Measurements from ENCODE around the gene AKAP13.

- no peak for TF ChIP-seq POLR2A (IDR thresholded peaks at IDR 0.05; ENCODE audit: control extremely low read depth in 1 of 2, low read depth in 2 of 2, low read length in 2 of 2)
- TF ChIP-seq SP4 (IDR thresholded peaks at IDR 0.05; ENCODE audit: low read length) = no peak
These were observed 43.8 kb downstream of the AKAP13 start for GRCh38 chr15:85424154-85424553.

Data from H1 (cell line).